ENCODE data around the gene EMCN. TPM values are rescaled to one million over a fixed set of nuclear protein-coding genes. Genes with fewer than 3 reads are reported as not detected.
"Not testable (repeated sequence)": the region's sequence is repeated elsewhere in the genome, so short reads cannot be mapped to it uniquely, and the experiment has no call there.

EMCN gene
- total RNA-seq, 1 donor from 2014 or later, result 30.0 TPM

- DNase-seq (ENCODE audit: low spot score), result no peak
Observed at GRCh38 chr4:100386270-100386669, 131.6 kb downstream of the EMCN start.

- DNase-seq (ENCODE audit: low spot score), result not testable (repeated sequence)
Observed at GRCh38 chr4:100380401-100380800, 137.4 kb downstream of the EMCN start.

- DNase-seq (ENCODE audit: low spot score), result no peak
Observed at GRCh38 chr4:100379583-100380105, 138.2 kb downstream of the EMCN start.

- no peak for DNase-seq (ENCODE audit: low spot score)
Observed at GRCh38 chr4:100372432-100372831, 145.4 kb downstream of the EMCN start.

- DNase-seq (ENCODE audit: low spot score), result no peak
Observed at GRCh38 chr4:100369871-100370270, 148.0 kb downstream of the EMCN start.

- DNase-seq (ENCODE audit: low spot score), result no peak
Observed at GRCh38 chr4:100367451-100367850, 150.4 kb downstream of the EMCN start.

- no peak for DNase-seq (ENCODE audit: low spot score)
Observed at GRCh38 chr4:100366213-100366612, 151.6 kb downstream of the EMCN start.

- DNase-seq (ENCODE audit: low spot score), result no peak
Observed at GRCh38 chr4:100362366-100362765, 155.5 kb downstream of the EMCN start.

- no peak for DNase-seq (ENCODE audit: low spot score)
Observed at GRCh38 chr4:100361336-100361735, 156.5 kb downstream of the EMCN start.

GRCh38 chr4:100360211-100360610, 157.6 kb downstream of the EMCN start:
- DNase-seq (ENCODE audit: low spot score), result no peak

- DNase-seq (ENCODE audit: low spot score), result no peak
Observed at GRCh38 chr4:100359441-100359840, 158.4 kb downstream of the EMCN start.

- DNase-seq (ENCODE audit: low spot score), result no peak
Observed at GRCh38 chr4:100357542-100357941, 160.3 kb downstream of the EMCN start.

GRCh38 chr4:100356172-100356571, 161.7 kb downstream of the EMCN start:
- no peak for DNase-seq (ENCODE audit: low spot score)

GRCh38 chr4:100352352-100352751, 165.5 kb downstream of the EMCN start:
- DNase-seq (ENCODE audit: low spot score), result not testable (repeated sequence)

- no peak for DNase-seq (ENCODE audit: low spot score)
Observed at GRCh38 chr4:100348473-100348872, 169.3 kb downstream of the EMCN start.

GRCh38 chr4:100347241-100347640, 170.6 kb downstream of the EMCN start:
- no peak for DNase-seq (ENCODE audit: low spot score)

GRCh38 chr4:100345585-100345984, 172.2 kb downstream of the EMCN start:
- DNase-seq (ENCODE audit: low spot score), result no peak

Measured in mesenteric fat pad (tissue), 1 donor.